Effector CD4-positive, alpha-beta T cell (primary cell): ENCODE measurements around the gene MEIOSIN. TPM values are rescaled to one million over a fixed set of nuclear protein-coding genes. Genes with fewer than 3 reads are reported as not detected.
"Not testable (repeated sequence)": the region's sequence is repeated elsewhere in the genome, so short reads cannot be mapped to it uniquely, and the experiment has no call there.

Experiments used
- DNase-seq: peaks from one replicate; pipeline ENCODE4 v3.0.0-alpha.2; 2020
- total RNA-seq: gene quantifications from one replicate; lab custom pipeline; 2026; lab: John Stamatoyannopoulos, UW

Gene MEIOSIN
- total RNA-seq, result not detected

GRCh38 chr19:45733160-45733810 lies at the start of gene MEIOSIN:
TSS of gene MEIOSIN (plus strand) at chr19:45733439. CDS start at chr19:45735377, 1,938 bp downstream.
- no peak for DNase-seq

GRCh38 chr19:45685045-45685444 lies 48.2 kb upstream of the MEIOSIN start:
- DNase-seq, result not testable (repeated sequence)

GRCh38 chr19:45687599-45687998 lies 45.6 kb upstream of the MEIOSIN start:
- DNase-seq, result no peak

GRCh38 chr19:45691516-45692186 lies 41.6 kb upstream of the MEIOSIN start, which contains the start of gene SNRPD2:
TSS of gene SNRPD2 (minus strand) at chr19:45691953. CDS start at chr19:45691888, 65 bp downstream.
- DNase-seq, result peak; percentile 89

- DNase-seq, result peak; percentile 95
These were observed 40.8 kb upstream of the MEIOSIN start, which contains the start of gene QPCTL for GRCh38 chr19:45692187-45693105. TSS of gene QPCTL (plus strand) at chr19:45692666. CDS start at chr19:45692704, 38 bp downstream.

- peak; percentile 68 for DNase-seq
These were observed 40.0 kb upstream of the MEIOSIN start for GRCh38 chr19:45693106-45693788.

GRCh38 chr19:45701676-45702075 lies 31.6 kb upstream of the MEIOSIN start:
- DNase-seq, result no peak

- no peak for DNase-seq
These were observed 28.1 kb upstream of the MEIOSIN start for GRCh38 chr19:45705115-45705514.

- no peak for DNase-seq
These were observed 27.4 kb upstream of the MEIOSIN start for GRCh38 chr19:45705710-45706415.

- no peak for DNase-seq
These were observed 22.7 kb upstream of the MEIOSIN start for GRCh38 chr19:45710356-45711130.

- no peak for DNase-seq
These were observed 21.2 kb upstream of the MEIOSIN start for GRCh38 chr19:45711851-45712698.

- DNase-seq, result no peak
These were observed 20.6 kb upstream of the MEIOSIN start for GRCh38 chr19:45712699-45713067.

- DNase-seq, result no peak
These were observed 20.1 kb upstream of the MEIOSIN start for GRCh38 chr19:45713141-45713540.

- DNase-seq, result no peak
These were observed 18.1 kb upstream of the MEIOSIN start for GRCh38 chr19:45715139-45715538.

- DNase-seq, result no peak
These were observed 16.7 kb upstream of the MEIOSIN start for GRCh38 chr19:45716359-45717130.

GRCh38 chr19:45717131-45717982 lies 15.9 kb upstream of the MEIOSIN start:
- DNase-seq, result peak; percentile 97

- no peak for DNase-seq
These were observed 15.1 kb upstream of the MEIOSIN start for GRCh38 chr19:45717983-45718650.

GRCh38 chr19:45720065-45720464 lies 13.2 kb upstream of the MEIOSIN start:
- DNase-seq, result not testable (repeated sequence)
